Mesenchymal stem cell (in vitro differentiated cells and primary cell): ENCODE data around the gene PRKX.
"Not testable (repeated sequence)": the region's sequence is repeated elsewhere in the genome, so short reads cannot be mapped to it uniquely, and the experiment has no call there.

Source experiments
- DNase-seq: peaks from one replicate; pipeline ENCODE4 v3.0.0-alpha.2; 2013
- H2AFZ ChIP-seq: one replicate; pipeline ENCODE4 v1.6.1; 2013; ENCODE audit warnings: low read depth, mild to moderate bottlenecking, control low read depth, inconsistent platforms, low read length, moderate library complexity
- H2AK5ac ChIP-seq: 2 replicates; pipeline ENCODE4 v1.6.1; 2013; ENCODE audit warnings: low read length, moderate library complexity, mild to moderate bottlenecking, inconsistent platforms; ENCODE audit not compliant: severe bottlenecking
- H2BK120ac ChIP-seq: one replicate; pipeline ENCODE4 v1.6.1; 2013; ENCODE audit warnings: low read depth, mild to moderate bottlenecking, inconsistent platforms, low read length, moderate library complexity
- H2BK12ac ChIP-seq, 2 experiments: one replicate each; pipeline ENCODE4 v1.6.1; 2013; ENCODE audit warnings: inconsistent platforms in 2 of 2, low read length in 2 of 2, mild to moderate bottlenecking in 2 of 2, moderate library complexity in 2 of 2, control low read depth in 1 of 2
- H2BK15ac ChIP-seq: one replicate; pipeline ENCODE4 v1.6.1; 2013; ENCODE audit warnings: mild to moderate bottlenecking, low read depth, inconsistent platforms; ENCODE audit not compliant: poor library complexity, severe bottlenecking
- H2BK5ac ChIP-seq: 2 replicates; pipeline ENCODE4 v1.6.1; 2013; ENCODE audit warnings: low read depth, mild to moderate bottlenecking, low read length, control low read depth, inconsistent platforms; ENCODE audit not compliant: poor library complexity, severe bottlenecking
- H3K14ac ChIP-seq, 2 experiments: one replicate each; pipeline ENCODE4 v1.6.1; 2013; ENCODE audit warnings: inconsistent platforms in 2 of 2, low read length in 2 of 2, control low read depth in 1 of 2, mild to moderate bottlenecking in 1 of 2, moderate library complexity in 1 of 2
- H3K18ac ChIP-seq, 2 experiments: one replicate each; pipeline ENCODE4 v1.6.1; 2013; ENCODE audit warnings: inconsistent platforms in 2 of 2, low read length in 2 of 2, control low read depth in 1 of 2, low read depth in 1 of 2, mild to moderate bottlenecking in 1 of 2
- H3K23ac ChIP-seq, 2 experiments: one replicate each; pipeline ENCODE4 v1.6.1; 2013; ENCODE audit warnings: inconsistent platforms in 2 of 2, low read length in 2 of 2, mild to moderate bottlenecking in 2 of 2, moderate library complexity in 2 of 2, control low read depth in 1 of 2
- H3K27ac ChIP-seq: 2 replicates; pipeline ENCODE4 v1.5.1; 2013; ENCODE audit warnings: mild to moderate bottlenecking, moderate library complexity, low read length, control low read depth, inconsistent platforms; ENCODE audit not compliant: poor library complexity, severe bottlenecking
- H3K27me3 ChIP-seq, 2 experiments: 2 replicates each; pipeline versions ENCODE4 v1.6.1 to v1.7.0; 2013; ENCODE audit warnings: low read length in 2 of 2, mild to moderate bottlenecking in 2 of 2, moderate library complexity in 2 of 2, control low read depth in 1 of 2, inconsistent platforms in 1 of 2; ENCODE audit not compliant: control insufficient read depth in 1 of 2, insufficient read depth in 1 of 2
- H3K36me3 ChIP-seq, 2 experiments: 2 replicates each; pipeline versions ENCODE4 v1.6.1 to v1.7.0; 2013; ENCODE audit warnings: low read length in 2 of 2, control low read depth in 1 of 2, inconsistent platforms in 1 of 2, low read depth in 1 of 2, mild to moderate bottlenecking in 1 of 2; ENCODE audit not compliant: insufficient read depth in 2 of 2, control insufficient read depth in 1 of 2
- H3K4ac ChIP-seq, 2 experiments: one replicate each; pipeline ENCODE4 v1.6.1; 2013; ENCODE audit warnings: inconsistent platforms in 2 of 2, low read length in 2 of 2, mild to moderate bottlenecking in 2 of 2, moderate library complexity in 2 of 2, control low read depth in 1 of 2, low read depth in 1 of 2
- H3K4me1 ChIP-seq: 2 replicates; pipeline ENCODE4 v1.6.1; 2013; ENCODE audit warnings: low read depth, low read length, control low read depth; ENCODE audit not compliant: control insufficient read depth, insufficient read depth
- H3K4me2 ChIP-seq: 2 replicates; pipeline ENCODE4 v1.6.1; 2013; ENCODE audit warnings: low read length, mild to moderate bottlenecking, inconsistent platforms; ENCODE audit not compliant: poor library complexity, severe bottlenecking
- H3K4me3 ChIP-seq, 2 experiments: 2 replicates each; pipeline versions ENCODE4 v1.5.1 to v1.7.0; 2013; ENCODE audit warnings: low read length in 2 of 2, mild to moderate bottlenecking in 2 of 2, control low read depth in 1 of 2, low read depth in 1 of 2; ENCODE audit not compliant: insufficient read depth in 1 of 2
- H3K79me1 ChIP-seq: replicated peaks from 2 replicates; pipeline ENCODE4 v1.6.1; 2013; ENCODE audit warnings: mild to moderate bottlenecking, control low read depth, low read length, inconsistent platforms; ENCODE audit not compliant: poor library complexity, severe bottlenecking
- H3K9ac ChIP-seq: 2 replicates; pipeline ENCODE4 v1.7.0; 2013; ENCODE audit warnings: mild to moderate bottlenecking, low read length, moderate library complexity
- H3K9me3 ChIP-seq: 2 replicates; pipeline ENCODE4 v1.7.0; 2013; ENCODE audit warnings: mild to moderate bottlenecking, low read length; ENCODE audit not compliant: control insufficient read depth
- H4K8ac ChIP-seq: one replicate; pipeline ENCODE4 v1.6.1; 2013; ENCODE audit warnings: inconsistent platforms, mild to moderate bottlenecking, low read length, moderate library complexity
- H4K91ac ChIP-seq: one replicate; pipeline ENCODE4 v1.6.1; 2013; ENCODE audit warnings: mild to moderate bottlenecking, low read length, inconsistent platforms
- WGBS: methylation state at CpG from one replicate; pipeline ENCODE4 v1.1.7; 2013; ENCODE audit warnings: mixed read lengths; 5-methylcytosine and 5-hydroxymethylcytosine counted together

The PRKX gene

DNA sequence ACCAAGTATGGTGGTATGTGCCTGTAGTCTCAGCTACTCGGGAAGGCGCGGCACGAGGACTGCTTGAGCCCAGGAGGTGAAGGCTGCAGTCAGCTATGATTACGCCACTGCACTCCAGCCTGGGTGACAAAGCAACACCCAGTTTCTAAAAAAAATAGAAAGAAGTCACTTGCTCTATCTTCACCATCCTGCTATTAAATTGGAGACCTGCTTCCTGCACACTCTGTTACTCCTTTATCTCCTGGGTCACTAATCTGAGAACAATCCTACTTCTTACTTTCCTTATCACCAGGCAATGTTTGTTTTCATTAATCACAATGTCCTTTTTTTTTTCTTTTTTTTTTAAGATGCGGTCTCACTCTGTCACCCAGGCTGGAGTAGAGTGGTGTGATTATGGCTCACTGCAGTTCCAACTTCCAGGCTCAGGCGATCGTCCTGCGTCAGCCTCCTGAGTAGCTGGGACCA is 16.2 kb downstream of the PRKX start:
- H2AFZ ChIP-seq: no peak overlapping the region
- no peak overlapping the region for H2BK120ac ChIP-seq
- H3K79me1 ChIP-seq: peaks cover 5% of the 10 kb centered on the region
- no peak overlapping the region for H3K23ac ChIP-seq
- no peaks in the 10 kb centered on the region for H3K36me3 ChIP-seq
- H2AK5ac ChIP-seq: no peak overlapping the region
- H3K14ac ChIP-seq: no peak overlapping the region
- no peak overlapping the region for H4K91ac ChIP-seq
- no peak overlapping the region for H3K18ac ChIP-seq
- H4K8ac ChIP-seq: no peak overlapping the region
- H3K4ac ChIP-seq: no peak overlapping the region
- H3K4me3 ChIP-seq: no peak overlapping the region
- H2BK15ac ChIP-seq: no peak overlapping the region
- H3K9ac ChIP-seq: no peak overlapping the region
- H3K9me3 ChIP-seq: no peaks in the 10 kb centered on the region
- H2BK12ac ChIP-seq: no peak overlapping the region
- H2BK5ac ChIP-seq: no peak overlapping the region
- 85% methylated on average over 9 of the region's 9 CpGs for WGBS
- H3K27ac ChIP-seq: peak overlapping the region; percentile 29
- H3K4me2 ChIP-seq: no peak overlapping the region
- peaks cover 2% of the 10 kb centered on the region for H3K4me1 ChIP-seq
- DNase-seq: no peak
- H3K27me3 ChIP-seq: no peaks in the 10 kb centered on the region

DNA sequence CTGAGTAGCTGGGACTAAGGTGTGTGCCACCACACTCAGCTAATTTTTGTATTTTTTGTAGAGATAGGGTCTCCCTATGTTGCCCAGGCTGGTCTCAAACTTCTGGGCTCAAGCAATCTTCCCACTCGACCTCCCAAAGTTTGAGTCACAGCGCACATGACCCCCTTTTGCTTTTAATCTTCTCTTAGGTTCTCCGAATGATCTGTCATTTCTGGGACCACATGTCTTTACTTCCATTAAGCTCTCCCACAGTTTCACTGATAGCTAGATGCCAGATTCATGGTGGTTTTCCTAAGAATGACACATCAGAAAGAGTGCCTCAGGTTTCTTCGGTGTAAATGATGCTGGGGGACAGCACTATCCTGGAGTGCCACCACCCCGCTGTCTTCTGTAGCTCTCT is 17.9 kb downstream of the PRKX start:
- no peak overlapping the region for H2AFZ ChIP-seq
- no peaks in the 10 kb centered on the region for H3K9me3 ChIP-seq
- no peak overlapping the region for H3K18ac ChIP-seq
- H4K8ac ChIP-seq: no peak overlapping the region
- H2BK15ac ChIP-seq: no peak overlapping the region
- DNase-seq: no peak
- H3K4ac ChIP-seq: no peak overlapping the region
- H2BK120ac ChIP-seq: no peak overlapping the region
- H3K27me3 ChIP-seq: no peaks in the 10 kb centered on the region
- no peaks in the 10 kb centered on the region for H3K36me3 ChIP-seq
- H3K4me2 ChIP-seq: no peak overlapping the region
- H2BK5ac ChIP-seq: no peak overlapping the region
- H2AK5ac ChIP-seq: no peak overlapping the region
- H2BK12ac ChIP-seq: no peak overlapping the region
- H3K9ac ChIP-seq: no peak overlapping the region
- WGBS: 94% methylated on average over 5 of the region's 5 CpGs
- no peak overlapping the region for H3K14ac ChIP-seq
- peaks cover 4% of the 10 kb centered on the region for H3K79me1 ChIP-seq
- H3K4me3 ChIP-seq: no peak overlapping the region
- H3K4me1 ChIP-seq: peaks cover 2% of the 10 kb centered on the region
- no peak overlapping the region for H3K23ac ChIP-seq
- H3K27ac ChIP-seq: no peak overlapping the region
- H4K91ac ChIP-seq: no peak overlapping the region

DNA sequence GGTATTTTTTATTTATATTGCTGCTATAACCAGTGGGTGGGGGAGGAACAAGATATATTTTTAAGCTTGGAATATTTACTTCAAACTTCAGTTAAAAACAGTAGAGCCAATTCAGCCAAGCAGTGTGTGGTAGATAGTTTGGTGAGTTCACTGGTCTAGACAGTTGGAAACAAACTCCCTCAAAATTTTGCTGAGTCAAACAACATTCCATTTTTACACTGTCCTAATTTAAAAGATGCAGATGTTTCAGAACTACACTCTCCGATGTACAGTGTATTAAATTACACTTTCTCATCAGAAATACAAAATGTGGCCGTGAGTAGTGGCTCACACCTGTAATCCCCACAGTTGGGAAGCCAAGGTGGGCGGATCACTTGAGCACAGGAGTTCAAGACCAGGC is 23.3 kb downstream of the PRKX start:
- no peak overlapping the region for H2AFZ ChIP-seq
- H4K8ac ChIP-seq: no peak overlapping the region
- H3K4me1 ChIP-seq: peaks cover 3% of the 10 kb centered on the region
- H3K36me3 ChIP-seq: no peaks in the 10 kb centered on the region
- no peak overlapping the region for H3K18ac ChIP-seq
- no peak overlapping the region for H3K9ac ChIP-seq
- no peak overlapping the region for H4K91ac ChIP-seq
- H3K27me3 ChIP-seq: no peaks in the 10 kb centered on the region
- H2BK120ac ChIP-seq: no peak overlapping the region
- H3K79me1 ChIP-seq: peaks cover 4% of the 10 kb centered on the region
- 96% methylated on average over 3 of the region's 3 CpGs for WGBS
- no peaks in the 10 kb centered on the region for H3K9me3 ChIP-seq
- no peak overlapping the region for H2BK12ac ChIP-seq
- H3K14ac ChIP-seq: no peak overlapping the region
- no peak for DNase-seq
- no peak overlapping the region for H2BK5ac ChIP-seq
- H2BK15ac ChIP-seq: no peak overlapping the region
- no peak overlapping the region for H3K23ac ChIP-seq
- H3K4me2 ChIP-seq: no peak overlapping the region
- no peak overlapping the region for H2AK5ac ChIP-seq
- no peak overlapping the region for H3K4me3 ChIP-seq
- H3K4ac ChIP-seq: no peak overlapping the region
- no peak overlapping the region for H3K27ac ChIP-seq

DNA sequence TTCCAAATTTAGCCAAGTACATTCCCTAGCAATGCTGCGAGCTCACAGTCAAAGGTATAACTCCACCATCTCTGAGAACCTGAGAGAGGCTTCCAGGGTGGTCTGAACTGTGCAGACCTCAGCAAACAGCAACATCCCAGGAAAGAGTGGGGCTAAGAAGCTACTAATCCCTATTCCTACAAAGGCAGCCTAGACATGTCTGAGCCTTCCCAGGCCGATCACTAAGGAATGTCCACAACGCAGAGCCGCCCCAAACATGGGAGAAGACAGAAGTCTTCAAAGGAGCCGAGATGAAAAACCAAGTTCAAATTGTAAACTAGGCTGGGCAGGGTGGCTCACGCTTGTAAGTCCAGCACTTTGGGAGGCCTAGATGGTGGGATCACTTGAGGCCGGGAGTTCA is 30.2 kb downstream of the PRKX start:
- not testable (repeated sequence) for H3K27me3 ChIP-seq, H3K79me1 ChIP-seq, H2AK5ac ChIP-seq, H2BK5ac ChIP-seq, DNase-seq, H3K9ac ChIP-seq, H3K23ac ChIP-seq, H3K4me2 ChIP-seq, H4K91ac ChIP-seq, H3K18ac ChIP-seq, H2AFZ ChIP-seq, H2BK12ac ChIP-seq, H3K4me1 ChIP-seq, H2BK15ac ChIP-seq, H3K27ac ChIP-seq, H3K9me3 ChIP-seq, H3K4me3 ChIP-seq, H4K8ac ChIP-seq, H2BK120ac ChIP-seq, H3K36me3 ChIP-seq, H3K14ac ChIP-seq, H3K4ac ChIP-seq
- WGBS: 99% methylated on average over 4 of the region's 7 CpGs
